Natural killer cell (primary cell): Measurements from ENCODE around the gene DGKB. TPM values are rescaled to one million over a fixed set of nuclear protein-coding genes. Genes with fewer than 3 reads are reported as not detected.

ENCODE experiments used
- ATAC-seq, 3 donors: fragments of 150-1000 bp in 2 of 3; fragments of 200-7000 bp in 1 of 3; cut with Tn5 transposase; 1 replicate in 1 of 3; 2 replicates in 2 of 3; pipeline ENCODE4 v1.10.0; 2021; ENCODE audit warnings: mild to moderate bottlenecking in 2 of 3, moderate library complexity in 2 of 3
- DNase-seq, 2 donors: peaks; one replicate each; pipeline versions ENCODE4 v3.0.0 to v3.0.0-alpha.2; 2013 to 2021; ENCODE audit warnings: mixed read lengths in 1 of 2
- H3K27ac ChIP-seq: one replicate; pipeline ENCODE4 v1.5.1; 2013; ENCODE audit warnings: mild to moderate bottlenecking, low read length
- H3K27me3 ChIP-seq: one replicate; pipeline ENCODE4 v1.6.1; 2013; ENCODE audit warnings: low read length; ENCODE audit not compliant: control insufficient read depth, insufficient read depth
- H3K36me3 ChIP-seq: one replicate; pipeline ENCODE4 v1.6.1; 2013; ENCODE audit warnings: low read length; ENCODE audit not compliant: control insufficient read depth, insufficient read depth
- H3K4me1 ChIP-seq: one replicate; pipeline ENCODE4 v1.6.1; 2013; ENCODE audit warnings: low read length; ENCODE audit not compliant: control insufficient read depth, insufficient read depth
- H3K4me3 ChIP-seq: one replicate; pipeline ENCODE4 v1.5.1; 2013; ENCODE audit warnings: low read length
- H3K9me3 ChIP-seq: one replicate; pipeline ENCODE4 v1.6.1; 2013; ENCODE audit warnings: low read length; ENCODE audit not compliant: control insufficient read depth, insufficient read depth
- H3K27ac Mint-ChIP-seq, 2 donors: one replicate each; pipeline ENCODE4 v1.8.0; 2022; ENCODE audit warnings: mild to moderate bottlenecking in 2 of 2, mixed read lengths in 2 of 2, moderate library complexity in 1 of 2
- H3K27me3 Mint-ChIP-seq, 2 donors: one replicate each; pipeline ENCODE4 v1.8.0; 2022; ENCODE audit warnings: low read depth in 2 of 2, mixed read lengths in 2 of 2
- H3K36me3 Mint-ChIP-seq: one replicate; pipeline ENCODE4 v1.8.0; 2022; ENCODE audit warnings: mixed read lengths
- H3K4me1 Mint-ChIP-seq, 2 donors: one replicate each; pipeline ENCODE4 v1.8.0; 2022; ENCODE audit warnings: mixed read lengths in 2 of 2
- H3K4me3 Mint-ChIP-seq: one replicate; pipeline ENCODE4 v1.8.0; 2022; ENCODE audit warnings: mild to moderate bottlenecking, moderate library complexity, mixed read lengths
- H3K9me3 Mint-ChIP-seq, 2 donors: one replicate each; pipeline ENCODE4 v1.8.0; 2022; ENCODE audit warnings: mixed read lengths in 2 of 2
- WGBS: methylation state at CpG from one replicate; pipeline ENCODE4 v1.1.7; 2013; ENCODE audit warnings: missing lambda C conversion rate; ENCODE audit not compliant: insufficient coverage; 5-methylcytosine and 5-hydroxymethylcytosine counted together
- intact Hi-C: fragments of 100-400 bp; cut with micrococcal nuclease; formaldehyde crosslinking; loops from one replicate; pipeline ENCODE4 v1.14.2; 2022
- total RNA-seq, 4 donors: library from RNA; stranded (reverse); fragments of 120-200 nt in 1 of 4; gene quantifications; one replicate each; pipeline versions ENCODE4 v1.2.3 to v1.2.4, GENCODE V29; 2013 to 2022
- TF ChIP-seq, protein P1 (sequence below): fragments of 200-600 bp; IDR thresholded peaks from one replicate; pipeline ENCODE4 v1.8.0; 2022; ENCODE audit warnings: antibody characterized with exemption

The DGKB gene
- total RNA-seq, 3 donors from 2014 or later (not counting 1 experiment from before 2014, with no cell fraction given): not detected

DNA sequence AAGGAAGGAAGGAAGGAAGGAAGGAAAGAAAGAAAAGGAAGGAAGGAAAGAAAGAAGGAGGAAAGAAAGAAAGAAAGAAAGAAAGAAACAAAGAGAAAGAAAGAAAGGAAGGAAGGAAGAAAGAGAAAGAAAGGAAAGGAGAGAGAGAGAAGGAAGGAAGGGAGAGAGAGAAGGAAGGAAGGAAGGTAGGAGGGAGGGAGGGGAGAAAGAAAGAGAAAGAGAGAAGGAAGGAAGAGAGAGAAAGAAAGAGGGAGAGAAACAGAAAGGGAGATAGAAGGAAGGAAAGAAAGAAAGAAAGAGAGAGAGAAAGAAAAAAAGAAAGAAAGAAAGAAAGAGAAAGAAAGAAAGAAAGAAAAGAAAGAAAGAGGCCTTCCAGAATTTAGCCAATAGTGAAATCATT is 204.9 kb downstream of the DGKB start:
- no peak for DNase-seq
- ATAC-seq: no peak
- H3K4me1 ChIP-seq: no peaks in the 10 kb centered on the region
- no peak overlapping the region for H3K27ac ChIP-seq
- no peaks in the 10 kb centered on the region for H3K36me3 Mint-ChIP-seq
- no peaks in the 10 kb centered on the region for H3K36me3 ChIP-seq
- TF ChIP-seq, protein P1, sequence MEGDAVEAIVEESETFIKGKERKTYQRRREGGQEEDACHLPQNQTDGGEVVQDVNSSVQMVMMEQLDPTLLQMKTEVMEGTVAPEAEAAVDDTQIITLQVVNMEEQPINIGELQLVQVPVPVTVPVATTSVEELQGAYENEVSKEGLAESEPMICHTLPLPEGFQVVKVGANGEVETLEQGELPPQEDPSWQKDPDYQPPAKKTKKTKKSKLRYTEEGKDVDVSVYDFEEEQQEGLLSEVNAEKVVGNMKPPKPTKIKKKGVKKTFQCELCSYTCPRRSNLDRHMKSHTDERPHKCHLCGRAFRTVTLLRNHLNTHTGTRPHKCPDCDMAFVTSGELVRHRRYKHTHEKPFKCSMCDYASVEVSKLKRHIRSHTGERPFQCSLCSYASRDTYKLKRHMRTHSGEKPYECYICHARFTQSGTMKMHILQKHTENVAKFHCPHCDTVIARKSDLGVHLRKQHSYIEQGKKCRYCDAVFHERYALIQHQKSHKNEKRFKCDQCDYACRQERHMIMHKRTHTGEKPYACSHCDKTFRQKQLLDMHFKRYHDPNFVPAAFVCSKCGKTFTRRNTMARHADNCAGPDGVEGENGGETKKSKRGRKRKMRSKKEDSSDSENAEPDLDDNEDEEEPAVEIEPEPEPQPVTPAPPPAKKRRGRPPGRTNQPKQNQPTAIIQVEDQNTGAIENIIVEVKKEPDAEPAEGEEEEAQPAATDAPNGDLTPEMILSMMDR: no peak
- H3K4me3 ChIP-seq: no peak overlapping the region
- H3K4me3 Mint-ChIP-seq: no peak overlapping the region
- intact Hi-C loops: no loop called here
- H3K27me3 Mint-ChIP-seq: no peaks in the 10 kb centered on the region
- H3K27me3 ChIP-seq: no peaks in the 10 kb centered on the region
- H3K9me3 ChIP-seq: no peaks in the 10 kb centered on the region
- no peaks in the 10 kb centered on the region for H3K4me1 Mint-ChIP-seq
- no peak overlapping the region for H3K27ac Mint-ChIP-seq
- peaks cover 0 to 2% of the 10 kb centered on the region in 2 donors for H3K9me3 Mint-ChIP-seq

DNA sequence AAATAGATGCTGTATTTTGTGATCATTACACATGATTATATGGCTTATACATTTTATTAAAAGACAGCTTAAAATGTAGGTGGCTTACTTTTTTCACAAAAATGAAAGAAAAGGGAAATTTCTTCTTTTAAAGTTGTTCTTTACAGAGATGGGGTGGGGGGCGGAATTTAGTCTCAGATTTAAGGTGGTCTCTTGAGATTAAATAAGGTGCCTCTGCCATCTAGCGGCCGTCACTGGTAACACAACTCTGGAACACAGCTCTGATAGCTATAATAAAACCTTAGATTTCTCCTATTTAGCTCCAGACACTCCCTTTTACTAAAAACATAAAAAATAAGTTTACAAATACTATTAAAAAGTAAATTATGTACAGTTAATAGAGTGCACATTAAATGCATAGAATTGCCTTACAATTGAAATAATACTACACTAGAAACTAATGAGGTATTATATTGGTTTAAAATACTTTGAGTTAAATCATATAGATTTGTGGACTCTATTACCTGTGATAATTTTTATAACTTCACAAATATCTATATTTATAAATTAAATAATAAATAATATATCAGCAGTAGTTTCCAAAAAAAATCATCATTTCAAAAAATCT is 210.9 kb downstream of the DGKB start:
- Histone ChIP-seq H3K27ac (no peak overlapping the region), H3K27me3 (peaks cover 2% of the 10 kb centered on the region), H3K9me3 (no peaks in the 10 kb centered on the region), H3K4me3 (no peak overlapping the region), H3K36me3 (no peaks in the 10 kb centered on the region), H3K4me1 (no peaks in the 10 kb centered on the region)
- TF ChIP-seq, protein P1: peak; percentile 85
- Mint-ChIP-seq H3K4me3 (no peak overlapping the region), H3K4me1 (no peaks in the 10 kb centered on the region), H3K36me3 (no peaks in the 10 kb centered on the region), H3K27ac (no peak overlapping the region), H3K9me3 (no peaks in the 10 kb centered on the region), H3K27me3 (no peaks in the 10 kb centered on the region)
- intact Hi-C loops: no loop called here
- DNase-seq: peak; percentile 34 to 61
- WGBS: 5% methylated on average over 2 of the region's 3 CpGs
- ATAC-seq: peak in 2 of 3 donors; percentile 44 to 53

DNA sequence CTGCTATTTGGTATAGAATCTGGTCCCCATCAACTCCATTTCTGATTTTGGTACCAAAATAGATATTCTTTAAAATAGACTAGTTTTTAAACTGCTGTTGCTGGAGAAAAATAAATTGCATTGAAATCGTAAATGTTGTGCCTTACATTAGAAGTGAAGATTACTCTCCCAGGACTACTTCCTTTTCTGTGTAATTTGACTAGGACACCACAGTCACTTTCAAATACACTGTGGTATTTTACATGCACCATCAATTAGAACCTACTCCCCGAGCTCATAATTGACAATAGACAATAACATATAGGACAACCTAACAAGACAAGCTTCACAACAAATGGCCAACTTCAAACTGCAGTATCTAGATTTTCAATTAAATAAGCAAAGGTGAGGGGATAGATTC is 211.5 kb downstream of the DGKB start:
- no peaks in the 10 kb centered on the region for H3K4me1 Mint-ChIP-seq
- H3K4me3 Mint-ChIP-seq: no peak overlapping the region

More for the DNA sequence above, 211.5 kb downstream of the DGKB start:
- Mint-ChIP-seq H3K27me3 (no peaks in the 10 kb centered on the region), H3K36me3 (no peaks in the 10 kb centered on the region), H3K9me3 (no peaks in the 10 kb centered on the region), H3K27ac (no peak overlapping the region)
- Histone ChIP-seq H3K4me1 (no peaks in the 10 kb centered on the region), H3K4me3 (no peak overlapping the region), H3K36me3 (no peaks in the 10 kb centered on the region), H3K9me3 (no peaks in the 10 kb centered on the region), H3K27me3 (peaks cover 2% of the 10 kb centered on the region), H3K27ac (no peak overlapping the region)
- ATAC-seq (no peak), DNase-seq (no peak)
- TF ChIP-seq, protein P1: no peak
- intact Hi-C loops: no loop called here
- WGBS: 17% methylated on average over 1 of the region's 2 CpGs
